ENCODE results near the gene ZNF860.

ZNF860 gene

GRCh38 chr3:31981206-31982181 is at the start of gene ZNF860, which contains the start of gene OSBPL10:
TSS of gene ZNF860 (plus strand) at chr3:31981750. CDS start at chr3:31989080, 7,330 bp downstream.
TSS of gene OSBPL10 (minus strand) at chr3:31981262. CDS start at chr3:31981179, 83 bp downstream.
- DNase-seq, result no peak

GRCh38 chr3:31932990-31933389 is 48.6 kb upstream of the ZNF860 start:
- DNase-seq, result no peak

GRCh38 chr3:31934018-31934417 is 47.5 kb upstream of the ZNF860 start:
- DNase-seq, result no peak

GRCh38 chr3:31934866-31935265 is 46.7 kb upstream of the ZNF860 start:
- DNase-seq, result no peak

GRCh38 chr3:31936420-31937060 is 45.0 kb upstream of the ZNF860 start:
- peak; percentile 6 for DNase-seq

- DNase-seq, result no peak
Measured at GRCh38 chr3:31937225-31937624, 44.3 kb upstream of the ZNF860 start.

- no peak for DNase-seq
Measured at GRCh38 chr3:31942446-31942845, 39.1 kb upstream of the ZNF860 start.

- DNase-seq, result no peak
Measured at GRCh38 chr3:31943041-31943440, 38.5 kb upstream of the ZNF860 start.

- DNase-seq, result no peak
Measured at GRCh38 chr3:31945738-31946052, 35.9 kb upstream of the ZNF860 start.

- DNase-seq, result no peak
Measured at GRCh38 chr3:31946484-31947081, 35.0 kb upstream of the ZNF860 start.

- DNase-seq, result no peak
Measured at GRCh38 chr3:31947162-31947561, 34.4 kb upstream of the ZNF860 start.

GRCh38 chr3:31947671-31948091 is 33.9 kb upstream of the ZNF860 start:
- no peak for DNase-seq

GRCh38 chr3:31948280-31948679 is 33.3 kb upstream of the ZNF860 start:
- no peak for DNase-seq

GRCh38 chr3:31952205-31952604 is 29.3 kb upstream of the ZNF860 start:
- no peak for DNase-seq

- DNase-seq, result no peak
Measured at GRCh38 chr3:31953091-31953490, 28.5 kb upstream of the ZNF860 start.

- no peak for DNase-seq
Measured at GRCh38 chr3:31953636-31954035, 27.9 kb upstream of the ZNF860 start.

- DNase-seq, result no peak
Measured at GRCh38 chr3:31955581-31955980, 26.0 kb upstream of the ZNF860 start.

GRCh38 chr3:31957106-31957505 is 24.4 kb upstream of the ZNF860 start:
- no peak for DNase-seq

- no peak for DNase-seq
Measured at GRCh38 chr3:31958701-31959152, 22.8 kb upstream of the ZNF860 start.

GRCh38 chr3:31959251-31959650 is 22.3 kb upstream of the ZNF860 start:
- DNase-seq, result no peak

- DNase-seq, result no peak
Measured at GRCh38 chr3:31959951-31960792, 21.4 kb upstream of the ZNF860 start.

- no peak for DNase-seq
Measured at GRCh38 chr3:31960793-31961431, 20.6 kb upstream of the ZNF860 start.
